Right lobe of liver (tissue), 4 donors: ENCODE measurements around the gene BAG1.

Experiments
- CTCF ChIP-seq, 4 donors: fragments of 200-600 bp in 3 of 4; fragments of 450-650 bp in 1 of 4; IDR thresholded peaks; one replicate each; pipeline versions ENCODE4 v1.5.1 to v1.8.0; 2016 to 2022; ENCODE audit warnings: antibody characterized with exemption in 4 of 4, mild to moderate bottlenecking in 2 of 4
- POLR2A ChIP-seq: fragments of 450-650 bp; IDR thresholded peaks from one replicate; pipeline ENCODE4 v1.6.1; 2017; ENCODE audit warnings: antibody characterized with exemption, mild to moderate bottlenecking
- donor health status: DM: no; HTN: no; CAD: no.
- donor health status: DM: no; HTN: no; CAD: no.
- donor health status: DM: no; HTN: yes; CAD: no.

GRCh38 chr9:33249087-33249658 is 15.3 kb downstream of the BAG1 start:
- TF ChIP-seq CTCF (IDR thresholded peaks at IDR 0.05) (no peak), POLR2A (no peak)
